ENCODE measurements around the gene ZNF320.
"Not testable (repeated sequence)": the region's sequence is repeated elsewhere in the genome, so short reads cannot be mapped to it uniquely, and the experiment has no call there.

ZNF320 gene

DNA sequence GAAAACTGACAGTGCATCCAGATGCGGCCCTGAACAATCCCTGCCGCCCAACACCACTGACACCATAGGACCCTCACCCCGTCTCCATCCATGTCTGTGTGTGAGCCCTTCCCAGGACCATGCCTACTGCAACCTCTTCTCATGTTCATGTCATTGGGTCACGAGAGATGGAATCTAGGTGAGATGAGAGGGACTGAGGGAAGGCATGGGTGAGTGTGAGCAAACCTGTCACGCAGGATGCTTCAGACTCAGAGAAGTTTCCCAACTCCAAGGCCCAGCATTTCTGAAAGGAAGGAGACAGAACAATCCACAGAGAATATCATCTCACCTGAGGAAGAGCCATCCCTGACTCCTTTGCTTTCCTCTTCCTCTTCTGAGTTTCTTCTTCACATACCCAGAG, 20.1 kb upstream of the ZNF320 start:
- DNase-seq, result no peak

DNA sequence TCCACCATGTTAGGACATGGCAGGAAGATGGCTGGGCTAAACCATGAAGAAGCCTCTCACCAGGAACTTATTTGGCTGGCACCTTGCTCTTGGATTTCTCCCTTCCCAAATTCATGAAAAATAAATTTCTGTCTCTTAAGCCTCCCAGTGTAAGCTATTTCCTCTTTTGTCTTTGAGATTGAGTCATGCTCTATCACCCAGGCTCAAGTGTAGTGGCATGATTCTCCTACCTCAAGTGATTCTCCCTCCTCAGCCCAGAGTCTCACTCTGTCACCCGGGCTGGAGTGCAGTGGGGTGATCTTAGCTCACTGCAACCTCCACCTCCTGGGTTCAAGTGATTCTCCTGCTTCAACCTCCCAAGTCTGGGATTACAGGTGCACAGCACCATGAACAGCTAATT, 13.2 kb upstream of the ZNF320 start:
- no peak for DNase-seq

DNA sequence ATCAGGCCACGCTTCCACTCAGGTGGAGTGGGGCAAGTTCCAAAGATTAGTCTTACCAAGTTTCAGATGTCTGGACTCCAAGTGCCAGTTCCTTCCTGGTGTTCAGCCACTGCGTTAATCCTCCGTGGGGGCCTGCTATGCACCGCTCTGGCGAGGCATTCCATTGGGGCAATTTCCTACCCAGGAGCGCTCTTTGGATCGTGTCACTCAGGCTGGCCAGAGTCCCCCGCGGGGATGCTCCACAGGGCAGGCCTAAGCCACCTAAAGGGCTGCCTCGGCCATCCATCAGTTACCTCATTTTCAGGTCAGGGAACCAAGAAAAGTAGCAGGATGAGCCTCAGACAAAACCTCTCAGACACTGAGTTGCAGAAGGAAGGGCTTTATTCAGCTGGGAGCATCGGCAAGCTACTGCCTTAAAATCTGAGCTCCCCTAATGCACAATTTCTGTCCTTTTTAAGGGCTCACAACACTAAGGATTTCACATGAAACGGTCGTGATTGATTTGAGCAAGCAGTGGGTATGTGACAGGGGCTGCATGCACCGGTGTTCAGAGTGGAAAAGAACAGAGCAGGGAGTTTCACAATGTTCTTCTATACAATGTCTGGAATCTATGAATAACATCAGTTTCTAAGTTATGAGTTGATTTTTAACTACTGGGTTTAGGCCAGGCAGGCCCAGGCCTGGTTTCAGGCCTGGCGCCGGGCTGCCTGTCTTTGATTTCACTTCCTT, 6.8 kb upstream of the ZNF320 start:
- DNase-seq, result not testable (repeated sequence)

DNA sequence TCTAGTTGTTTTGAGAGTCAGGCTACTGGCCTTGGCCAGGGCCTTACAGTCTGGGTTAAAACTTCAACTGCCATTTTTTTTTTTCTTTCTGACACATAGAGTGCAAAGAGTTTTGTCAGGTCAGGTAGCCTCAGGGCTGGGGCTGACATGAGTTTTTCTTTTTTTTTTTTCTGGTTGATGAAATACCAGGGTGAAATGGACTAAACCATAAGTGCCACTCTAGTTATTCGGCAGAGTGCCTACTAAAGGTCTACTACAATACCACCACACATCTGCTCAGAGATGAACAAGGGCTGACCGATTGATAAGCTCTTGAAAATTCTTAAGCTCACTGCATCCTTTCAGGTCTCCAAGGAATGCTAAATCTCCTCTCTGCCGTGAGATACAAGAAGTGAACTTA, 4.4 kb upstream of the ZNF320 start:
- DNase-seq, result no peak

DNA sequence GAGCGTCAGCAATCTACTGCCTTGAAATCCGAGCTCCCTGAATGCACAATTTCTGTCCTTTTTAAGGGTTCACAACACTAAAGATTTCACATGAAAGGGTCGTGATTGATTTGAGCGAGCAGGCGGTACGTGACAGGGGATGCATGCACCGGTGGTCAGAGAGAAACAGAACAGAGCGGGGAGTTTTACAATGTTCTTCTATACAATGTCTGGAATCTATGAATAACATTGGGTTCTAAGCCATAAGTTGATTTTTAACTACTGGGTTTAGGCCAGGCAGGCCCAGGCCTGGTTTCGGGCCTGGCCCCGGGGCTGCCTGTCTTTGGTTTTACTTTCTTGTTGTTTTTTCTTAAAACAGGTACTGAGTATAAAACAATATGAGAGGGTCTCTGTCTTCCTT, 1.2 kb upstream of the ZNF320 start:
- DNase-seq, result not testable (repeated sequence)

GRCh38 chr19:52898101-52898500, 666 bp upstream of the ZNF320 start:
- DNase-seq, result peak; percentile 1

DNA sequence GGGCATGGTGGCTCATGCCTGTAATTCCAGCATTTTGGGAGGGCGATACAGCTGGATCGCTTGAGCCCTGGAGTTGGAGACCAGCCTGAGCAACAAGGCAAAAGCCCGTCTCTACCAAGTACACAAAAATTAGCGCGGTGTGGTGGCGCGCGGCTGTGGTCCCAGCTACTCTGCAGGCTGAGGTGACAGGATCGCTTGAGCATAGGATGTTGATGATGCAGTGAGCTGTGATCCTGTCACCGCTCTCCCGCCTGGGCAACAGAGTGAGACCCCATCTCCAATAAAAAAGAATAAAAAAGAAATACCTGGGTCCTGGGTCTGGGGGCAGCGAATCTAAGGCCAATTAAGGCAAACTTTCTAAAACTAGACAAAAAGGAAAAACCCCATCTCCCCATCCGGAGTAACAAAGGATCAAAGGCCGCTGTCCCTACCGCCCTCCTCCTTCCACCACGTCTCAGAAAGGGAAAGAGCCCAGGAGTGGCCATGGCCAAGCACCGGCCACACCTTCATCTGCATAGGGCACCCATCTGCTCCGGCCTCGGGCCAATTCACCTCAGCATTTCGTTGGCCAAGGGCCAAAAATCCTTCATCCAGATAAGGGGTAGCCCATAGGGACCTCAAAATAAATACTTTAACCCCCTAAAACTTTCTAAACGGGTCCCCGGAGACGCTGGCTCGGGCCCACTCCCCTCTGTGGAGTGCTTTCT, 851 bp downstream of the ZNF320 start:
- peak; percentile 23 for DNase-seq

GRCh38 chr19:52891336-52891735, 6.1 kb downstream of the ZNF320 start:
- no peak for DNase-seq

GRCh38 chr19:52889931-52890330, 7.5 kb downstream of the ZNF320 start:
- no peak for DNase-seq

GRCh38 chr19:52889076-52889475, 8.4 kb downstream of the ZNF320 start:
- DNase-seq, result no peak

GRCh38 chr19:52880895-52881389, 16.5 kb downstream of the ZNF320 start:
- DNase-seq, result no peak

DNA sequence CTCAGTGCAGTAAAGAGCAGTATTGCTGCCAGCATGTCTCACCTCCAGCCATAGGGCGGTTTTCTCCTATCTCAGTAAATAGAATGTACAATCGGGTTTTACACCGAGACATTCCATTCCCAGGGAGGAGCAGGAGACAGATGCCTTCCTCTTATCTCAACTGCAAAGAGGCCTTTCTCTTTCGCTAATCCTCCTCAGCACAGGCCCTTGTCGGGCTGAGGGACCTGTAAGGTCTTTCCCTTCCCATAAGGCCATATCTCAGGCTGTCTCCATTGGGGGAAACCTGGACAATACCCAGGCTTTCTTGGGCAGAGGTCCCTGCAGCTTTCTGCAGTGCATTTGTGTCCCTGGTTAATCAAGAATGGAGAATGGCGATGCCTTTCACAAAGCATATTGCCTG, 24.4 kb downstream of the ZNF320 start:
- not testable (repeated sequence) for DNase-seq

DNA sequence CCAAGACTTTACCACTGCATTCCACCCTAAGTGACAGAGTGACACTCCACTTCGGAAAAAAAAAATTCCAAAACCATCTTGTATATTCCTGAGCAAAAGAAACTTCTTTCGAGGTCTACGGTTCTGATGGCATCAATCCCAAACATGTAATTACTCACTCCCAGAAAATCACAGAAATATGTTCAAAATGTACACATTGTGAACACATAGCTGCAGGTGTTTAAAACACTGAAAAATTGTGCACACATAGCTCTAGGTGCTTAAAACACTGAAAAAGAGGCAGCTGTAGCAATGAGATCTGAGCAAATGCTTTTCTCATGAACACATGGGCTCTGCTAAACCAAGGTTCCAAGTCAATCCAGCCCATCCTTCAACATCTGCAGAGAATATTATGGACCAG, 26.0 kb downstream of the ZNF320 start:
- no peak for DNase-seq

DNA sequence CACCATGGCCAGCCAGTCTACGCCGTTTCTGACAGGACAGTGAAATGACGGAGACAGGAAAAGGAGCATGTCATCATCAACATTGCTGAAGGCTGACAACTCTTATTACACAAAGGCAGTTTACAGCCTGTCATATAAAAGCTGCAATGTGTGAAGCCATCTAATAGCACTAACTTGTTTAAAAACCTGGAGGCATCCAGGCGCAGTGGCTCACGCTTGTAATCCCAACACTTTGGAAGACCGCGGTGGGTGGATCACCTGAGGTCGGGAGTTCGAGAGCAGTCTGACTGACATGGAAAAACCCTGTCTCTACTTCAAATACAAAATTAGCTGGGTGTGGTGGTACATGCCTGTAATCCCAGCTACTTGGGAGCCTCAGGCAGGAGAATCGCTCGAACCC, 29.4 kb downstream of the ZNF320 start:
- DNase-seq, result not testable (repeated sequence)

DNA sequence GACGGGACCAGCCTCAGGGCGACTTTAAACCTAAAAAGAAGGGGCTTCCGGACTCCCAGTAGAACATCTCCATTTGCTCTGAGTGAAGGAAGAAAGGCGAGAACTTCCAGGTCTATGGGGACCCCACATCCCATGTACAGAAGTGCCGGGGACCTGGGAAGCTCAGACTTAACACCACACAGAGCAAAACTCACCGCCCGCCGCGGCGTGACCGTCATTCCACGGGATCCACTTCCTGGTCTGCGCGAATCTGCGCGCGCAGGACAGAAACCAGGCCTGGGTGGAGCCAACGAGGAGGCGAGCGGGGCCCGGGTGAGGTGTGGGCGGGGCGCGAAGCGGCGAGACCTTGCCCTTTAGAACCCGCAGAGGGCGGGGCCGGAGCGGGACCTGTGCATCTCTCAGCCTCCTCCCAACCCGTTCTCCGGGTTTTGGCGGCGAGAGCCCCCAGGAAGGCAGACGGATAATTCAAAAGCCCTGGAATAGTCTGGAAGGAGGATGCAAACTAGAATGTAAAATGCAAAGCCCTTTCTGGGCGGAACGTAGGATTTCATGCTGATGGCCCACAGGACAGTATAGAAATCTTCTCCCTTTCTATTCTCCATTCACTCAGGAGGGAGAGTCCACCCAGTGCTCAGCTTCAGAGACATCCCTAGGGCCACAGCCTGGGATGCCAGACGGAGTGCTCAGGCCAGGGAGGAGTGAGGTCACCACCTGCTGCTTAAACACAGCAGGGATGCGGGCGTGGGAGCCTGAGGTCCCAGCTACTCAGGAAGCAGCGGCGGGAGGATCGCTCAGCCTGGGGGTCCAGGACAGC, 39.9 kb downstream of the ZNF320 start, which contains the start of gene ZNF468:
Gene ZNF468 (minus strand): TSS at position 242 of the 814 bp plus-strand sequence. CDS start 3,347 bp downstream, outside the sequence.
- peak; percentile 65 for DNase-seq

DNA sequence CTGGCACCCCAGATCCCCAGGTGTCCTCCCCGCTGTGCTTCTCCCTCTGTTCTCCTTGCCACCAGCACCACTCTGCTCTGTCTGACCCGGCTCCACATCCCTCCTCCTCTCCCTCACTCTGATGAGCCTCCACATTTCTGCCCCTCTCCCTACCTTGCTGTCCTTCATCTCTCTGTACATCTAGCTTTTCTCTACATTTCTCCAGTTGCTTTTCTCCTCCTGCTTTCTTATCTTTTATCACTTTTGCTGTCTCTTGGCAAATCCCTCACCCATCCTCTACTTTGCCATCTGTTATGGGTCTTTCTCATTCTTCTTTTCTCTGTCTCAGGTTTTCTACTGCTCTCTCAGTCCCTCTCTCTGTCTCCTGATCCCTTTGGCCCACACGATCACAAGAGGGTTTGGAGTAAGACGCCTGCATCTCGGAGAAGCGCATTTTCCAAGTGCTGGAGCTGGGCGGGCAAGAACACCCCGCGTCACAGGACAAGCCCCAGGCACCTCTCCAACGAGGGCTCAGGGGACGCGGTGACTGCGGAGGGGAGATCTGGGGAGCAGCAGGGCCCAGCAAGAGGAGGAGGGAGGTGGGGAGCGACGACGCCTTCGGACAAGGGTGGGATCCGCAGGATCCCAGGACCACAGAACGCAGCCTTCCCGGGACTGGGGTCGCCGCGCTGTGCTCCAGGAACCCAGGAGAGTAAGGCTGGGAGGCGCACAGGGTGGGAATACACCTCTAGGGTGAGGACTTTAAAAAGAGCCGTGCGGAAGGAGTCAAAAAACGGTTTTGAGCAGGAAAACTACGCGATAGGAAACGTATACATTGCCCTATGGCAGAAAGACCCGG, 40.7 kb downstream of the ZNF320 start:
- DNase-seq, result peak; percentile 8

Measured in EL (cell line).